ENCODE measurements around the gene PAGR1. TPM values are rescaled to one million over a fixed set of nuclear protein-coding genes. Genes with fewer than 3 reads are reported as not detected.

Gene PAGR1
- total and polyA plus RNA-seq, 10 of the 15 experiments (the other 5 are each of a cell fraction or from before 2014, with no cell fraction given), result 1.1 to 57.7 (median 23.4) TPM

DNA sequence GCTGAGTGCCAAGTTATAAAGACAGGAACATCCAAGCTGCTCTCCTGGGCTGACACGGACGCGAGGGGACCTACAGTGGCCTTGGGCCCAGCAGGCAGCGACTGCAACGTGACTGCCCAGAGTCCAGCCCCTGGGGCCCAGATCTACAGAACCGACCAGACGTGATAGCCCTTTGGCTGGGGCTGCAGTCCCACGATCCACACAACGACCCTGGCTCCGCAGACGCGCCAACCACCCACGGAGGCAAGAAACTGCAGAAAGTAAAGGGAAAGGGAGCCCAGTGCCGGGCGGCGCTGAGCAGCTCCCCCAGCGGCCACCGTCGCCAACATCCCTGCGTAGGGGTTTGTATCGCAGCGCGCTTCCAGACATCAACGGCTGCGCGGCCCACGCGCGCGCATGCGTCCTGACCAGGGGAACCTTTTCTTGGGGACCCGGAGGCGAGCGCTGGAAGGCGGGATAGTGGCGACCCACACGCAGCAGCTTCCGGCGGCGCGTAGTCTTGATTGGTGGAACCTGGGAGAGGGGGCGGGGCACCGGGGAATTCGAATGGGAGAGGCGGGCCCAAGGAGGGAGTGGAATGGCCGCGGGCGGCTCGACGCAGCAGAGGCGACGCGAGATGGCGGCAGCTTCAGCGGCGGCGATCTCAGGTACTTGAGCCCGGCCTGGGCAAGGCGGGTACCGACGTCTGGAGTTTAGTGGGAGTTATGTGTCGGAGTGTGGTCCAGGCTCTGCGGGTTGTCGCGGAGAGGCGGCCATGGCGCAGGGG, 25.6 kb upstream of the PAGR1 start, which contains the start of gene KIF22 (continued):
- TF ChIP-seq RB1 (IDR thresholded peaks at IDR 0.05; ENCODE audit: borderline replicate concordance) (peak; percentile 80; the same call in 1 of the 2 replicates), PKNOX1 (IDR thresholded peaks at IDR 0.05) (peak; percentile 56), POLR2AphosphoS2 (IDR thresholded peaks at IDR 0.05; ENCODE audit: low read depth, low read length) (0 out of 2 replicates have a peak, but pooled peaks have one; percentile 27), RUNX3 (IDR thresholded peaks at IDR 0.05; ENCODE audit: low read length) (0 out of 2 replicates have a peak, but pooled peaks have one; percentile 6), NFYA (IDR thresholded peaks at IDR 0.05; ENCODE audit: borderline replicate concordance, low read depth, low read length) (no peak), EGR1 (IDR thresholded peaks at IDR 0.05; ENCODE audit: borderline replicate concordance in 1 of 2, low read depth in 2 of 2, low read length in 2 of 2) (peak in 1 of 2 experiments; percentile 82; a peak in 2 of 3 replicates), SP1 (IDR thresholded peaks at IDR 0.05; ENCODE audit: low read depth, low read length) (peak; percentile 85), KLF5 (IDR thresholded peaks at IDR 0.05; ENCODE audit: partially characterized antibody) (peak; percentile 53), IRF4 (IDR thresholded peaks at IDR 0.05; ENCODE audit: low read depth, low read length) (no peak), REST (IDR thresholded peaks at IDR 0.05; ENCODE audit: low read depth, low read length) (no peak), ZZZ3 (IDR thresholded peaks at IDR 0.05; ENCODE audit: control insufficient read depth, insufficient read length, low read depth) (no peak), MEF2A (IDR thresholded peaks at IDR 0.05; ENCODE audit: insufficient read depth, low read depth, low read length) (0 out of 2 replicates have a peak, but pooled peaks have one; percentile 42), NR2F1 (conservative IDR thresholded peaks at IDR 0.05) (no peak), TCF3 (IDR thresholded peaks at IDR 0.05; ENCODE audit: borderline replicate concordance, insufficient read depth, low read depth, low read length) (0 out of 2 replicates have a peak, but pooled peaks have one; percentile 51), LARP7 (IDR thresholded peaks at IDR 0.05) (0 out of 2 replicates have a peak, but pooled peaks have one; percentile 20), CHD2 (IDR thresholded peaks at IDR 0.05; ENCODE audit: borderline replicate concordance, low read depth, low read length) (peak; percentile 88), MYB (IDR thresholded peaks at IDR 0.05; ENCODE audit: borderline replicate concordance, low read depth, low read length) (peak; percentile 67; the same call in 1 of the 2 replicates), FOS (IDR thresholded peaks at IDR 0.05; ENCODE audit: borderline replicate concordance, extremely low read depth, insufficient read length) (no peak), SIX5 (IDR thresholded peaks at IDR 0.05; ENCODE audit: low read depth, low read length, severe bottlenecking) (peak; percentile 44), JUNB (IDR thresholded peaks at IDR 0.05) (no peak), NFYB (IDR thresholded peaks at IDR 0.05; ENCODE audit: insufficient read depth, low read depth, low read length) (peak; percentile 94), HDGF (IDR thresholded peaks at IDR 0.05) (peak; percentile 56; the same call in 1 of the 2 replicates), GATAD2B (conservative IDR thresholded peaks at IDR 0.05; ENCODE audit: low read depth) (peak; percentile 54), FOXK2 (IDR thresholded peaks at IDR 0.05) (no peak; the same call in 1 of the 2 replicates), RELA (IDR thresholded peaks at IDR 0.05; ENCODE audit: borderline replicate concordance, partially characterized antibody) (no peak), PAX5 (IDR thresholded peaks at IDR 0.05; ENCODE audit: borderline replicate concordance, low read depth, low read length) (0 out of 2 replicates have a peak, but pooled peaks have one; percentile 21), ASH2L (IDR thresholded peaks at IDR 0.05; ENCODE audit: borderline replicate concordance, low read depth) (no peak)
